ENCODE results near the gene CDYL.

Gene CDYL

DNA sequence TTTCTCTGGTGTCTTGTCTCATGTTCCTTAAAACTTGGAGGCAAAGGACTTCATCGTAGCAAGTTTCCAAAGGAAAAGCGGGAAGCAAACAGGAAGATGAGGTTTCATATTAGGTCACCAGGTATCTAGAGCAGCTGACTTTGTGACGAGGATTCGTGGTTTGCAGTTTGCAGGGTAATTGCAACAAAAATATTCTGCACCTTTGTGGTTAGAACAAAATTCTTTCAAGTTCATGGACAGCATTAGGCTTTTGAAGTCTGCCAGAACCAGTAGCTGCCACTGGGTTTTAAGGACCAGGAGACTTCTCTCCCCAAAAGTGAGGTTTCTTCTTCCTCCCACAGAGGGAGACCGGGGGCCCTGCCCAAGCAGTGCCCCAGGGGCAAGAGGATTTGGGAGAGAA lies 164.2 kb downstream of the CDYL start:
- H3K27me3 ChIP-seq (ENCODE audit: insufficient read depth, low read length), result no peaks in the 10 kb centered on the region
- peaks cover 18% of the 10 kb centered on the region for H3K4me1 ChIP-seq (ENCODE audit: insufficient read depth, low read length)
- WGBS, result 93% methylated on average over 5 of the region's 5 CpGs
- no peaks in the 10 kb centered on the region for H3K9me3 ChIP-seq (ENCODE audit: insufficient read depth, low read depth, low read length)
- no peak overlapping the region for H3K4me3 ChIP-seq (ENCODE audit: low read length)
- no peak overlapping the region for H3K27ac ChIP-seq (ENCODE audit: low read depth, low read length)
- H3K36me3 ChIP-seq (ENCODE audit: insufficient read depth, low read length), result peaks cover 31% of the 10 kb centered on the region
- H3K9ac ChIP-seq (ENCODE audit: low read depth, low read length), result no peak overlapping the region

DNA sequence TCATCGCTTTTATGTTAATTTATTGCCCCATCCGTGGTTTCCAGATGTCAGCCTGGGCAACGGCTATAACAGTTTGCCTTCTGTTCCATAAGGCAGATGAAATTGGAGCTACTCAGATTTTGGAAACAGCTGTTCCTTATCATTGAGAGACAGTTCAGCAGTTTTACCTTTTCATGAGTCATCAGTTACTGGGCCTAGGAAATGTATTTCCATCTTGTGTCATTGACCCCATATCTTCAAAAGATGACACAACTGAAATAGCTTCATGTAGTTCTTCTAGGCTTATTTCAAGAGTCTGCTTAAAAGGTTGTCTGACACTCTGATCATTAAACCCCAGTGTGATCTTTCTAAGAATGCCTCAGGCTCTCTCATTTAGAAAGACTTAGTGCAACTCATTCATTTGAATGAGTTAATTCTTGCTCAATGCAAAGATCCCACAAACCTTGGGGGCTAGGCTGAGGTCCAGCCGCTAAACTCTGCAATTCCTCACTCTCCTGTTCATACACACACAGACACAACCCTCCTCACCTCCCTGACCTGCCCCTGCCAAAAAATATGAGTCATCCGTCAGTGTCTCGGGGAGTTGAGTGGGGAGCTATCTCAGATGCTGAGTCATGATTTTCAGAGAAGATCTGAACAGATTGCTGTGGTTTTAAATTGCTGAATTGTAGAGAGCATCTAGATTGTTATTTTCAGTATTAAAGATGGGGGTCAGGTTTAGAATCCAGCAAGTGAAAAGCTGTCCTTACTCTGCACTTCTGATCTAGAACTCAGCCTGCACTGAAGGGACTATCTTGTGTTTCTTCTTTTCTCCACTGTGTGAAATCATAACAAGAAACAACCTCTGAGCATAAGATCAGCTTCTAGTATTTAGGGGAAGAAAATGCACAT lies 165.8 kb downstream of the CDYL start:
- Histone ChIP-seq H3K9me3 (ENCODE audit: insufficient read depth, low read depth, low read length) (no peaks in the 10 kb centered on the region), H3K27ac (ENCODE audit: low read depth, low read length) (peak overlapping the region; percentile 7; the same call in 1 of the 2 replicates), H3K36me3 (ENCODE audit: insufficient read depth, low read length) (peaks cover 38% of the 10 kb centered on the region), H3K4me1 (ENCODE audit: insufficient read depth, low read length) (peaks cover 18% of the 10 kb centered on the region), H3K9ac (ENCODE audit: low read depth, low read length) (no peak overlapping the region), H3K4me3 (ENCODE audit: low read length) (no peak overlapping the region), H3K27me3 (ENCODE audit: insufficient read depth, low read length) (no peaks in the 10 kb centered on the region)
- WGBS, result 84% methylated on average over 6 of the region's 6 CpGs

DNA sequence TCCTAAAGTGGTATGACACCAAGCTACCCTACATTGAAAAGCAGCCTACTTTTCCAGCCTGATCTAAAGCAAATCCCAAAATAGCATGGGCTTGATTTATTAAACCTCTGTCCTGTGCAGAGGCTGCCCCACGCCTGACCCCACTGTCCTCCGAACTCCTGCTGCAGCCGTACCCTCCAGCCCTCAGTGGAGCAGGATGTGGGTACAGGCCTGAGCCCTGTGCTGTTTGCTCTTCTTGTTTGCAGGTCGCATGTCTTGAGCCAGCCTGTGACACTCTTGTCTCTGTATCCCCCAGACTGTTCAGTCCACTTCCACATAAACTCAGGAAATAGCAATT lies 166.4 kb downstream of the CDYL start:
- no peak overlapping the region for H3K9ac ChIP-seq (ENCODE audit: low read depth, low read length)
- 96% methylated on average over 4 of the region's 4 CpGs for WGBS
- peaks cover 35% of the 10 kb centered on the region for H3K36me3 ChIP-seq (ENCODE audit: insufficient read depth, low read length)
- no peaks in the 10 kb centered on the region for H3K9me3 ChIP-seq (ENCODE audit: insufficient read depth, low read depth, low read length)
- H3K27ac ChIP-seq (ENCODE audit: low read depth, low read length), result peak overlapping the region; percentile 7; the same call in 1 of the 2 replicates
- H3K4me3 ChIP-seq (ENCODE audit: low read length), result no peak overlapping the region
- no peaks in the 10 kb centered on the region for H3K27me3 ChIP-seq (ENCODE audit: insufficient read depth, low read length)
- peaks cover 18% of the 10 kb centered on the region for H3K4me1 ChIP-seq (ENCODE audit: insufficient read depth, low read length)

DNA sequence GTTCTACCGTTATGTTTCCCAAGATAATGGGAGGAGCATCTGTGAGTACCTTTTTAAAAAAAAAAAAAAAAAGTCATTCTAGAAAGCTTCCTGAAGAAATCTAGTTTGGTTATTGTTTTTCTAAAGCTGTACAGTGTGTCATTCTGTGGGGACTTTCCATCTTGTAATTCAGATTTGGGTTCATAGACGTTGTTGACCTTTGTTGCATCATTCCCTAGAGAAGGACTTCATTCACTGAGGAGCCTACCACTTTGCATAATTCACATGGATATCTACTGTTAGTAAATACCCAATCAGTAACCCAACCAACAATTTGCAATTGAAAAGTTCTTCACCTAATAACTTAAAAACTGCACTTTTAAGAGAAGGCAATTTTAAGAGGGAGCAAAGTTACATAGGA lies 167.5 kb downstream of the CDYL start:
- peaks cover 22% of the 10 kb centered on the region for H3K4me1 ChIP-seq (ENCODE audit: insufficient read depth, low read length)
- no peak overlapping the region for H3K4me3 ChIP-seq (ENCODE audit: low read length)
- H3K9me3 ChIP-seq (ENCODE audit: insufficient read depth, low read depth, low read length), result no peaks in the 10 kb centered on the region
- no peaks in the 10 kb centered on the region for H3K27me3 ChIP-seq (ENCODE audit: insufficient read depth, low read length)
- WGBS, result 87% methylated on average over 2 of the region's 2 CpGs
- peaks cover 33% of the 10 kb centered on the region for H3K36me3 ChIP-seq (ENCODE audit: insufficient read depth, low read length)
- no peak overlapping the region for H3K27ac ChIP-seq (ENCODE audit: low read depth, low read length)
- H3K9ac ChIP-seq (ENCODE audit: low read depth, low read length), result no peak overlapping the region

DNA sequence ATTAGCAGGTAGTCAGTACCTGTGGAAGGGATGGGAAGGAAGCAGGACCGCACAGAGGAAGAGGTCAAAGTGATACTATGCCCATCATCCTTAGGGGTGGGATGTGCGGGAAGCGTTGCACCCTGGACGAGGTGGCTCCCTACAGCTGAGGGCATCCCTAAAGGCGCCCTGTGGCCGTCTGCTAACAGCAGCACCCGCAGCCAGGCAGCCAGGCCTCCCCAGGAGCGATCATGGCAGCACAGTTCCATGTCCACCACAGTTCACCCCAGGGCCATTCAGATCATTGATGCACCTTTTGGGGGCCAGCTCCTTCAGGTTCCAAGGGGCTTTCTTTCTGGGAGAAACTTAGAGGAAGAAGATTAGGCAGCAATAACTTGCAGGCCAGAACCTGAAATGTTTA lies 168.1 kb downstream of the CDYL start:
- Histone ChIP-seq H3K4me3 (ENCODE audit: low read length) (no peak overlapping the region), H3K36me3 (ENCODE audit: insufficient read depth, low read length) (peaks cover 33% of the 10 kb centered on the region), H3K27me3 (ENCODE audit: insufficient read depth, low read length) (no peaks in the 10 kb centered on the region), H3K4me1 (ENCODE audit: insufficient read depth, low read length) (peaks cover 26% of the 10 kb centered on the region), H3K9me3 (ENCODE audit: insufficient read depth, low read depth, low read length) (no peaks in the 10 kb centered on the region), H3K27ac (ENCODE audit: low read depth, low read length) (no peak overlapping the region), H3K9ac (ENCODE audit: low read depth, low read length) (no peak overlapping the region)
- WGBS, result 96% methylated on average over 8 of the region's 8 CpGs

DNA sequence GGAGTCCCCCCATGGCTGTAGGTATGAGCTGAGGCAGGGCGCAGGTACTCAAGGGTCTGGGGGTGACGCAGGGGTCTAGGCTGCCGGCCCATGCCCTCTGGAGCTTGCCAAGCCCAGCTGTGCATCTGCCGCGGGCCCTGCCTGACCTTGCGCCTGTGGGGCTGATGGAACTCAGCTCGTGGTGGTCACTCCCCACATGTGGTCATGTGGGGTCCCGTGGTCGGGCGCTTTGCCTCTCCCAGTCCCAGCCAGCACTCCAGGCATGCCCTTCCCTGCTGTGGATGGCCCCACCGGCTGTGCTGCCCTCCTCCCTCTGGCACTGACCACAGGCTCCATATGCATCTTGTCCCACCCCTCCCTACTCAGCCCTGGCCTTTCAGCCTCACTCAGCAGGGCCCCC lies 170.3 kb downstream of the CDYL start:
- H3K9me3 ChIP-seq (ENCODE audit: insufficient read depth, low read depth, low read length), result no peaks in the 10 kb centered on the region
- H3K27me3 ChIP-seq (ENCODE audit: insufficient read depth, low read length), result no peaks in the 10 kb centered on the region
- no peak overlapping the region for H3K27ac ChIP-seq (ENCODE audit: low read depth, low read length)
- 92% methylated on average over 11 of the region's 11 CpGs for WGBS
- peaks cover 28% of the 10 kb centered on the region for H3K4me1 ChIP-seq (ENCODE audit: insufficient read depth, low read length)
- no peak overlapping the region for H3K4me3 ChIP-seq (ENCODE audit: low read length)
- peaks cover 40% of the 10 kb centered on the region for H3K36me3 ChIP-seq (ENCODE audit: insufficient read depth, low read length)
- no peak overlapping the region for H3K9ac ChIP-seq (ENCODE audit: low read depth, low read length)

DNA sequence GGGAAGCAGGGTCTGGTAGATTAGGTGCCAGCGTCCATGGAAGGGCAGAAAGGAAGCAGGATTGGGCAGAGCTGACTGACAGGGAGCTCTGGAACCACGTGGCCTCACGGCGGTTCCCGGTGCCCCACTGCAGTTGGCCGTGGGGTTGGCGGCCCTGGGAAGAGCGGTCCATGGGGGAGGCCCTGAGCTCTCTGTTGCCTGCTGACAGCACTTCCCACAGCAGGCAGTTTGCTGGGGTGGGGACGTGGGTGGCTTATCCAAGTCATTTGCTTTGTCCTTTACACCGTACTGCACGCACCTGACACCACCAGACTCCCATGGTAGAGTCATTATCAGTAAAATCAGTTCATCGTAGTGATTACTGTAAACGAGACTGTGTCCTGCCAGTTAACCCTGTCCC lies 171.5 kb downstream of the CDYL start:
- H3K27me3 ChIP-seq (ENCODE audit: insufficient read depth, low read length), result no peaks in the 10 kb centered on the region
- H3K9ac ChIP-seq (ENCODE audit: low read depth, low read length), result no peak overlapping the region
- WGBS, result 94% methylated on average over 13 of the region's 13 CpGs
- no peak overlapping the region for H3K27ac ChIP-seq (ENCODE audit: low read depth, low read length)
- H3K4me3 ChIP-seq (ENCODE audit: low read length), result no peak overlapping the region
- no peaks in the 10 kb centered on the region for H3K9me3 ChIP-seq (ENCODE audit: insufficient read depth, low read depth, low read length)
- peaks cover 51% of the 10 kb centered on the region for H3K36me3 ChIP-seq (ENCODE audit: insufficient read depth, low read length)
- peaks cover 18% of the 10 kb centered on the region; the same call in 1 of the 2 replicates for H3K4me1 ChIP-seq (ENCODE audit: insufficient read depth, low read length)

DNA sequence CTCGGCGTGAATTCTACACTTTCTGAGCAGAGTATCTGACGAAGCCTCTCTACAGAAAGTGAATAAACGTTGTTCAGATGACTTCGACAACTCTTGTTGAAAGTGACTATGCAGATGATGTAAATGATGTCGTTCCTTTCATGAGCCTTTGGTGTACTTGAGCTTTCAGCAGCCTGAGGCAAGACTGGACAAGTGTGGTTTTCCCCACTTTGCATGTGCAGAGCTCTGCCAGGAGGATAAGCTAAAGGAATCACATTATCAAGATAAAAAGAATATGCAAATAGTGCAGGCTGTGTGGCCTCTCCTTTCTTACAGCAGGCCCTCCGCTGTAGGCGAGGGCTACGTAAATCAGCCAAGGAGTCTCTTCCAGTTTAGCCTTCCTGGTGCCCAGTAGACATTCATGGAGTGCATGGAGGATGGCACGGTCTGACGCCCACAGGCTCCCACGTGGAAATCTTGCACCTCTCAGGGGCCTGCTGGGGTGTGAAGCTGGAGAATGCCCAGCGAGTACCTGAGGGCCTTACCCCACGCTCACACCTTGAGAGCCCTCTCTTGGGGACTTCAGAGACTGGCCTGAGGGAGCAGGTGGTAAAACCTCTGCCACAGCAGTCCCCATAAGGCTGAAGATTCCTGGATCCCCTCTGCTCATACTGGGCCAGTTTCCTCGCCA lies 172.7 kb downstream of the CDYL start:
- Histone ChIP-seq H3K4me3 (ENCODE audit: low read length) (no peak overlapping the region), H3K9ac (ENCODE audit: low read depth, low read length) (no peak overlapping the region)

DNA sequence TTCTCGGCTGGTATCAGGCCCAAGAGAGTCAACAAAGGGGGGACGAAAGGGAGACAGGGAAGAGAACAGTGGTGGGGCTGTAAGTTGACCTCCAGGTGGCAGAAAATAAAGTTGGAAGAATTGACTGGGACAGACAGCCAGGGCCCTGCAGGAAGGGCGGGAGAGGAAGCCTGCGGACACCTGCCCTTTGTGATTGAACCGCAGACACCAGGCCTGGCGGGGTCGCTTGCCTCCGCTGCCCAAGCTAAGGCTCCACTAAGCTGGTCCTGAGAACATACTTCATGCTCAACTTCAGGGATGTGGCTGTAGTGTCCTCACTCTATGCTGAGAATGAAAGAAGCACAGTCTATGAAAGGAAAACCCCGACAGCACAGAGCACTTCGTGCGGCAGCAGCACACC lies 173.9 kb downstream of the CDYL start:
- peaks cover 13% of the 10 kb centered on the region; the same call in 1 of the 2 replicates for H3K4me1 ChIP-seq (ENCODE audit: insufficient read depth, low read length)
- H3K27ac ChIP-seq (ENCODE audit: low read depth, low read length), result no peak overlapping the region
- 92% methylated on average over 11 of the region's 11 CpGs for WGBS
- no peaks in the 10 kb centered on the region for H3K27me3 ChIP-seq (ENCODE audit: insufficient read depth, low read length)
- H3K9ac ChIP-seq (ENCODE audit: low read depth, low read length), result no peak overlapping the region
- no peak overlapping the region for H3K4me3 ChIP-seq (ENCODE audit: low read length)
- H3K36me3 ChIP-seq (ENCODE audit: insufficient read depth, low read length), result peaks cover 54% of the 10 kb centered on the region
- H3K9me3 ChIP-seq (ENCODE audit: insufficient read depth, low read depth, low read length), result no peaks in the 10 kb centered on the region

More for the DNA sequence above, 172.7 kb downstream of the CDYL start:
- Histone ChIP-seq H3K9me3 (ENCODE audit: insufficient read depth, low read depth, low read length) (no peaks in the 10 kb centered on the region), H3K27me3 (ENCODE audit: insufficient read depth, low read length) (no peaks in the 10 kb centered on the region), H3K27ac (ENCODE audit: low read depth, low read length) (no peak overlapping the region), H3K36me3 (ENCODE audit: insufficient read depth, low read length) (peaks cover 54% of the 10 kb centered on the region), H3K4me1 (ENCODE audit: insufficient read depth, low read length) (peaks cover 13% of the 10 kb centered on the region; the same call in 1 of the 2 replicates)
- WGBS, result 79% methylated on average over 15 of the region's 15 CpGs

DNA sequence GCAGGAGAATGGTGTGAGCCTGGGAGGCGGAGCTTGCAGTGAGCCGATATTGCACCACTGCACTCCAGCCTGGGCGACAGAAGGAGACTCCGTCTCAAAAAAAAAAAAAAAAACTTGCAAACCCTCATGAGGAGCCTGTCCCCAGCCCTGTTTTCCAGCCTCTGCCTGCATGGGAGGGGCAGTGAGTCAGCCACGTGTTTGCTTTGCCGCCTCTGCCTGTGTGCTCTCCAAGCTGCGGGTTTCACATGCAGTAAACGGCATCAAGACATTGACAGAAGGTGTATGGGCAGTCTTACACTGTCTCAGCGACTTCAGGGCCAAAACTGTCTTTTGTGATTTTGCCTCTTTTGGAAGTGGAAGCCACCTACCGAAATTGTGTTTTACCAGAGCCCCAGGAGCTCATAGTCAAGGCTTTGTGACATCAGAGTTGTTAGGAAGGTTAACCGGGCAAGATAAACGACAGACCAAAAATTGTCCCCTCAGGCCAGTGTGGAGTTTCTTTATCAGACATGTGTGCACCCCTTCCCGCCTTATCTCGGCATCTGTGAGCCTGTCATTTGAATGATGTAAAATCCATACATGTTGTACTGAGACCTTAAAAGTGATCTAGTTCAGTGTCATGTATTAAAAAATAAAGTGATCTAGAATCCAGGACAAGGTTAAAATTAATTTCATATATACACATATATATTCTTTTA lies 174.8 kb downstream of the CDYL start:
- Histone ChIP-seq H3K9ac (ENCODE audit: low read depth, low read length) (no peak overlapping the region), H3K27me3 (ENCODE audit: insufficient read depth, low read length) (no peaks in the 10 kb centered on the region)
- WGBS, result 90% methylated on average over 14 of the region's 14 CpGs

DNA sequence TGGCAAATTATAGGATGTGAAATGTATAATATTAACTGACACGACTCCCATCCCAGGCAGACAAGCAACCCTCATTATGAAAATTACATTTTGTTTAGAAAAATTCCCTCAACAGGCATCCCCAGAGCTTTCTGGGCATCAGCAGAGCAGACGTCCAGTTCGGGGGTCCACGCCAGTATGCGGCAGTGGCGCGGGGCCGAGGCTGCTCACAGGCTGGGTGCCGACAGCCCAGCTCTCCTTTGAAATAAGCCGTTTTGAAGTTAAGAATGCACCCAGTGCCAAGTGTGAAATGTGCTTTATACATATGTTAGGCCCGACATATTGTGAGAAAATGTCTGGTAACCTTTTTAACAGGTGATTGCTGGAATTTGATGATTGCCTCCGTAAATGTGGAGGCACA lies 177.2 kb downstream of the CDYL start:
- H3K27me3 ChIP-seq (ENCODE audit: insufficient read depth, low read length), result no peaks in the 10 kb centered on the region
- H3K36me3 ChIP-seq (ENCODE audit: insufficient read depth, low read length), result peaks cover 48% of the 10 kb centered on the region
- H3K4me1 ChIP-seq (ENCODE audit: insufficient read depth, low read length), result peaks cover 13% of the 10 kb centered on the region; the same call in 1 of the 2 replicates
- H3K9ac ChIP-seq (ENCODE audit: low read depth, low read length), result no peak overlapping the region
- H3K27ac ChIP-seq (ENCODE audit: low read depth, low read length), result no peak overlapping the region
- H3K9me3 ChIP-seq (ENCODE audit: insufficient read depth, low read depth, low read length), result no peaks in the 10 kb centered on the region
- H3K4me3 ChIP-seq (ENCODE audit: low read length), result no peak overlapping the region
- WGBS, result 96% methylated on average over 12 of the region's 12 CpGs

More for the DNA sequence above, 174.8 kb downstream of the CDYL start:
- Histone ChIP-seq H3K27ac (ENCODE audit: low read depth, low read length) (no peak overlapping the region), H3K9me3 (ENCODE audit: insufficient read depth, low read depth, low read length) (no peaks in the 10 kb centered on the region), H3K36me3 (ENCODE audit: insufficient read depth, low read length) (peaks cover 54% of the 10 kb centered on the region), H3K4me1 (ENCODE audit: insufficient read depth, low read length) (peaks cover 13% of the 10 kb centered on the region; the same call in 1 of the 2 replicates), H3K4me3 (ENCODE audit: low read length) (no peak overlapping the region)

All from HUES64 (cell line).